Prostate gland (tissue), 2 donors: ENCODE results near the gene LMLN.

Source experiments
- CTCF ChIP-seq, 4 experiments: fragments of 200-600 bp in 2 of 4; fragments of 450-650 bp in 2 of 4; sonication (generic) in 2 of 4; IDR thresholded peaks; 1 replicate in 3 of 4; 2 replicates in 1 of 4; pipeline ENCODE4 v1.5.1; 2016 to 2019; ENCODE audit warnings: antibody characterized with exemption in 4 of 4, mild to moderate bottlenecking in 2 of 4, moderate library complexity in 2 of 4
- POLR2A ChIP-seq: fragments of 450-650 bp; IDR thresholded peaks from one replicate; pipeline ENCODE4 v1.6.1; 2016; ENCODE audit warnings: antibody characterized with exemption, mild to moderate bottlenecking
- POLR2AphosphoS5 ChIP-seq: sonication (generic); formaldehyde crosslinking; IDR thresholded peaks from one replicate; pipeline ENCODE4 v1.6.1; 2017; ENCODE audit warnings: antibody characterized with exemption

GRCh38 chr3:198088421-198088955 lies 128.5 kb downstream of the LMLN start:
- TF ChIP-seq CTCF (IDR thresholded peaks at IDR 0.05) (no peak), POLR2A (no peak), POLR2AphosphoS5 (no peak)
